HepG2 (cell line): ENCODE results near the gene ABCC8. TPM values are rescaled to one million over a fixed set of nuclear protein-coding genes. Genes with fewer than 3 reads are reported as not detected.

Experiments used
- ATAC-seq: fragments of 200-7000 bp; cut with Tn5 transposase; 3 replicates; pipeline ENCODE4 v1.9.1; 2020; ENCODE audit warnings: mild to moderate bottlenecking, moderate library complexity
- BruUV-seq: library from RNA; stranded (reverse); fragments of 400-500 nt; replicated peaks from 2 replicates; lab custom pipeline; 2021; lab: Mats Ljungman, UMichigan
- CTCF ChIA-PET: fragments of 300-600 bp; formaldehyde crosslinking; extraction: SDS; loops from one replicate; lab custom pipeline; 2021; ENCODE audit warnings: low total read pairs, inconsistent platforms, low intra/inter-chr PET ratio; lab: Yijun Ruan, JAX
- POLR2A ChIA-PET: fragments of 350-600 bp; sonication (Branson Sonifier 250); formaldehyde crosslinking; loops from one replicate; lab custom pipeline; 2020; ENCODE audit warnings: antibody characterized with exemption, inconsistent platforms; lab: Yijun Ruan, JAX
- DNase-seq: peaks from one replicate; pipeline ENCODE4 v3.0.0-alpha.2; 2015; ENCODE audit warnings: low spot score
- FAIRE-seq: peaks from 3 replicates; lab custom pipeline; 2011; peaks lifted over from hg19 to GRCh38; lab: Jason Lieb, UNC
- H2AFZ ChIP-seq: one replicate; pipeline ENCODE4 v1.6.1; 2011; ENCODE audit warnings: low read length, inconsistent platforms
- H3K27ac ChIP-seq: fragments of 300-600 bp; 3 replicates; pipeline ENCODE4 v1.8.0; 2011; ENCODE audit warnings: mixed run types, mild to moderate bottlenecking, mixed read lengths, low read length, inconsistent platforms; ENCODE audit not compliant: insufficient read depth; ENCODE audit errors: extremely low read length
- H3K27me3 ChIP-seq, 2 experiments: fragments of 200-600 bp in 1 of 2; 2 replicates in 1 of 2; 3 replicates in 1 of 2; pipeline versions ENCODE4 v1.6.0 to v1.8.0; 2011; ENCODE audit warnings: low read length in 2 of 2, mild to moderate bottlenecking in 2 of 2, moderate library complexity in 2 of 2, inconsistent platforms in 1 of 2; ENCODE audit not compliant: insufficient read depth in 2 of 2, control insufficient read depth in 1 of 2
- H3K36me3 ChIP-seq, 2 experiments: fragments of 200-600 bp in 1 of 2; replicated peaks in 1 of 2; 2 replicates in 1 of 2; 3 replicates in 1 of 2; pipeline versions ENCODE4 v1.5.1 to v1.8.0; 2011; ENCODE audit warnings: low read length in 2 of 2, inconsistent platforms in 1 of 2; ENCODE audit not compliant: insufficient read depth in 2 of 2, control insufficient read depth in 1 of 2
- H3K4me1 ChIP-seq: 2 replicates; pipeline ENCODE4 v1.5.1; 2012; ENCODE audit warnings: low read length, inconsistent platforms; ENCODE audit not compliant: insufficient read depth
- H3K4me2 ChIP-seq: 2 replicates; pipeline ENCODE4 v1.6.0; 2011; ENCODE audit warnings: low read depth, low read length, inconsistent platforms
- H3K4me3 ChIP-seq, 3 experiments: fragments of 200-600 bp in 1 of 3; sonication (generic), shearing (Covaris generic) in 1 of 3; replicated peaks in 1 of 3; 2 replicates each; pipeline ENCODE4 v1.5.1; 2011 to 2016; ENCODE audit warnings: low read length in 3 of 3, inconsistent platforms in 2 of 3, low read depth in 2 of 3, mild to moderate bottlenecking in 2 of 3, control low read depth in 1 of 3, mixed read lengths in 1 of 3; ENCODE audit not compliant: insufficient read depth in 1 of 3
- H3K79me2 ChIP-seq: one replicate; pipeline ENCODE4 v1.6.1; 2011; ENCODE audit warnings: low read length, inconsistent platforms; ENCODE audit not compliant: insufficient read depth
- H3K9ac ChIP-seq: 2 replicates; pipeline ENCODE4 v1.6.0; 2011; ENCODE audit warnings: mild to moderate bottlenecking, low read depth, low read length, inconsistent platforms; ENCODE audit not compliant: insufficient read depth
- H3K9me3 ChIP-seq: 2 replicates; pipeline ENCODE4 v1.5.1; 2012; ENCODE audit warnings: mild to moderate bottlenecking, low read length
- H4K20me1 ChIP-seq: 2 replicates; pipeline ENCODE4 v1.6.0; 2011; ENCODE audit warnings: inconsistent platforms, mild to moderate bottlenecking, low read length, moderate library complexity; ENCODE audit not compliant: insufficient read depth
- ATRX ChIP-seq: sonication (generic); formaldehyde crosslinking; IDR thresholded peaks from 2 replicates; pipeline ENCODE4 v1.4.0; 2020; ENCODE audit warnings: missing genetic modification reagents, borderline replicate concordance
- DR1 ChIP-seq: sonication (generic); formaldehyde crosslinking; IDR thresholded peaks from 2 replicates; pipeline ENCODE4 v1.8.0; 2021; ENCODE audit warnings: mild to moderate bottlenecking, missing genetic modification reagents, inconsistent platforms
- HDAC2 ChIP-seq: sonication (generic); formaldehyde crosslinking; IDR thresholded peaks from 2 replicates; pipeline ENCODE4 v1.4.0; 2020; ENCODE audit warnings: missing genetic modification reagents
- HNF1A ChIP-seq, 2 experiments: sonication (generic) in 1 of 2; formaldehyde crosslinking in 1 of 2; IDR thresholded peaks; 2 replicates each; pipeline versions ENCODE4 v1.4.0 to v1.6.1; 2016 to 2020; ENCODE audit warnings: borderline replicate concordance in 1 of 2, low read depth in 1 of 2, mild to moderate bottlenecking in 1 of 2, missing genetic modification reagents in 1 of 2
- JARID2 ChIP-seq: sonication (generic); formaldehyde crosslinking; IDR thresholded peaks from 2 replicates; pipeline ENCODE4 v1.8.1; 2023; ENCODE audit warnings: missing genetic modification reagents, inconsistent platforms; ENCODE audit not compliant: insufficient replicate concordance
- KAT2B ChIP-seq: fragments of 150-350 bp; IDR thresholded peaks from 2 replicates; pipeline ENCODE4 v1.6.1; 2014; ENCODE audit warnings: low read depth, low read length, borderline replicate concordance
- KLF12 ChIP-seq: sonication (generic); formaldehyde crosslinking; IDR thresholded peaks from 2 replicates; pipeline ENCODE4 v1.4.0; 2020; ENCODE audit warnings: missing genetic modification reagents, borderline replicate concordance
- NBN ChIP-seq: fragments of 450-650 bp; conservative IDR thresholded peaks from 2 replicates; pipeline ENCODE4 v1.6.1; 2017
- SALL2 ChIP-seq: sonication (generic); formaldehyde crosslinking; IDR thresholded peaks from 2 replicates; pipeline ENCODE4 v1.8.1; 2023; ENCODE audit warnings: mild to moderate bottlenecking, missing genetic modification reagents, inconsistent platforms
- SETDB1 ChIP-seq: sonication (generic); formaldehyde crosslinking; IDR thresholded peaks from 2 replicates; pipeline ENCODE4 v1.5.1; 2020; ENCODE audit warnings: missing genetic modification reagents, mild to moderate bottlenecking, borderline replicate concordance
- ZBTB8A ChIP-seq: sonication (generic); formaldehyde crosslinking; IDR thresholded peaks from 2 replicates; pipeline ENCODE4 v1.4.0; 2020; ENCODE audit warnings: mild to moderate bottlenecking, low read depth, missing genetic modification reagents, borderline replicate concordance
- ZNF230 ChIP-seq: sonication (generic); formaldehyde crosslinking; IDR thresholded peaks from 2 replicates; pipeline ENCODE4 v1.4.0; 2020; ENCODE audit warnings: mild to moderate bottlenecking, missing genetic modification reagents
- ZNF879 ChIP-seq: sonication (generic); formaldehyde crosslinking; IDR thresholded peaks from 2 replicates; pipeline ENCODE4 v1.8.1; 2023; ENCODE audit warnings: missing genetic modification reagents
- WGBS: methylation state at CpG from one replicate; pipeline ENCODE4 v1.1.6; 2017; ENCODE audit warnings: low lambda C conversion rate; 5-methylcytosine and 5-hydroxymethylcytosine counted together
- in situ Hi-C: cut with HindIII; loops from 2 replicates; pipeline ENCODE4 v1.10.0; 2017; ENCODE audit warnings: low pct_unique_long_range_greater_than_20kb; ENCODE audit not compliant: extremely low pct_ligation_motif_present
- intact Hi-C: fragments of 100-400 bp; cut with micrococcal nuclease; formaldehyde crosslinking; loops from one replicate; pipeline ENCODE4 v1.10.0; 2022; ENCODE audit not compliant: unreplicated experiment
- polyA plus RNA-seq, 8 experiments: library from polyadenylated mRNA; depleted of rRNA in 3 of 8; stranded (reverse) in 7 of 8; unstranded in 1 of 8; fragments of >200 nt; fragmentation: Illumina TruSeq in 4 of 8; extraction: Trizol in 4 of 8; gene quantifications; 2 replicates each; pipeline versions ENCODE4 v1.2.1 to v1.2.3, GENCODE V29; 2011 to 2016; ENCODE audit warnings: low read depth in 4 of 8, missing spikeins in 1 of 8, mixed read lengths in 1 of 8; ENCODE audit not compliant: insufficient read depth in 1 of 8
- total RNA-seq, 5 experiments: library from RNA; depleted of rRNA; stranded (reverse); fragments of >200 nt; fragmentation: Illumina TruSeq; extraction: Trizol; gene quantifications; 2 replicates each; pipeline ENCODE4 v1.2.3, GENCODE V29; 2016; ENCODE audit warnings: low read depth in 1 of 5
- TF ChIP-seq, protein P1 (sequence below): IDR thresholded peaks from 2 replicates; pipeline ENCODE4 v1.6.1; 2016; ENCODE audit warnings: low read depth, control low read depth
- TF ChIP-seq, protein P2 (sequence below): sonication (generic); formaldehyde crosslinking; IDR thresholded peaks from 2 replicates; pipeline ENCODE4 v1.4.0; 2020; ENCODE audit warnings: mild to moderate bottlenecking, missing genetic modification reagents

ABCC8 gene
- total and polyA plus RNA-seq, 2 of the 13 experiments (the other 11 are each of a cell fraction or from before 2014, with no cell fraction given) = not detected

DNA sequence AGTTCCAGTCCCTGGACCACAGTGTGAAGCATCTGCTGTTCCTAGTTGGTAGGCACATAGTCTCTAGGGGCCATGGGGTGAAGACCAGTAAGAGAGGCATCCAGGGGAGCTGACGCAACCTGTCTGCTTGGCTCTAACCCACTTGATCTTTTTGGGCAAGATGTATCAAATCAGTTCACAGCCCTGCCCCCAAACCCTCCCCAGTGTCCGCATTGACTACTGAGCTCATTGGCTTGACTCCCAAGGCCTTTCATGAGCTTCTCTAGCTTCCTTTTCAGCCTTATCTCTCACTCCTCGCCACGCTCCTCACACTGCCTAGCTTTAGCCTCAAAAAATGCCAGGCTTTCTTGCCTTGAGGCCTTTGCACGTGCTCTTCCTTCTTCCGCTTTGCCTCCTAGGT, 29.7 kb upstream of the ABCC8 start:
- Histone ChIP-seq H3K27me3 (peaks cover 0 to 1% of the 10 kb centered on the region in 2 experiments; a peak in 2 of 5 replicates), H3K79me2 (no peaks in the 10 kb centered on the region), H3K9me3 (no peaks in the 10 kb centered on the region), H3K4me2 (no peak overlapping the region), H3K36me3 (no peaks in the 10 kb centered on the region), H4K20me1 (no peaks in the 10 kb centered on the region), H2AFZ (no peak overlapping the region), H3K4me1 (no peaks in the 10 kb centered on the region), H3K27ac (no peak overlapping the region), H3K9ac (no peak overlapping the region), H3K4me3 (no peak overlapping the region)
- in situ Hi-C loops (loop anchor here (5.0 to 25.0 kb wide), 2 partner anchors 124 to 269 kb away; no protein-coding TSS in a partner anchor), intact Hi-C loops (loop anchor here (10.0 kb wide), 1 partner anchor 272 kb away; no protein-coding TSS in a partner anchor)
- ATAC-seq = no peak
- BruUV-seq = no TSS peak
- ChIA-PET POLR2A (no interaction called here), CTCF (no interaction called here)
- DNase-seq = no peak
- WGBS = 51% methylated on average over 5 of the region's 6 CpGs
- FAIRE-seq = no peak
- no peak for TF ChIP-seq ZNF230
- TF ChIP-seq HNF1A (IDR thresholded peaks at IDR 0.05; ENCODE audit: low read depth) = no peak
- no peak for TF ChIP-seq HNF1A (CRISPR knock-in tag; IDR thresholded peaks at IDR 0.05; ENCODE audit: borderline replicate concordance)
- TF ChIP-seq SALL2 (CRISPR knock-in tag) = no peak
- no peak for TF ChIP-seq NBN
- no peak for TF ChIP-seq ZBTB8A (CRISPR knock-in tag)
- no peak for TF ChIP-seq DR1 (CRISPR knock-in tag)
- TF ChIP-seq KAT2B = no peak
- no peak for TF ChIP-seq KLF12 (CRISPR knock-in tag)
- TF ChIP-seq ATRX (CRISPR knock-in tag) = no peak
- no peak for TF ChIP-seq HDAC2
- TF ChIP-seq ZNF879 (CRISPR knock-in tag) = no peak
- no peak for TF ChIP-seq JARID2 (CRISPR knock-in tag)
- TF ChIP-seq, protein P1, sequence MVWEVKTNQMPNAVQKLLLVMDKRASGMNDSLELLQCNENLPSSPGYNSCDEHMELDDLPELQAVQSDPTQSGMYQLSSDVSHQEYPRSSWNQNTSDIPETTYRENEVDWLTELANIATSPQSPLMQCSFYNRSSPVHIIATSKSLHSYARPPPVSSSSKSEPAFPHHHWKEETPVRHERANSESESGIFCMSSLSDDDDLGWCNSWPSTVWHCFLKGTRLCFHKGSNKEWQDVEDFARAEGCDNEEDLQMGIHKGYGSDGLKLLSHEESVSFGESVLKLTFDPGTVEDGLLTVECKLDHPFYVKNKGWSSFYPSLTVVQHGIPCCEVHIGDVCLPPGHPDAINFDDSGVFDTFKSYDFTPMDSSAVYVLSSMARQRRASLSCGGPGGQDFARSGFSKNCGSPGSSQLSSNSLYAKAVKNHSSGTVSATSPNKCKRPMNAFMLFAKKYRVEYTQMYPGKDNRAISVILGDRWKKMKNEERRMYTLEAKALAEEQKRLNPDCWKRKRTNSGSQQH (CRISPR knock-in tag) = no peak
- no peak for TF ChIP-seq SETDB1 (CRISPR knock-in tag)
- TF ChIP-seq, protein P2, sequence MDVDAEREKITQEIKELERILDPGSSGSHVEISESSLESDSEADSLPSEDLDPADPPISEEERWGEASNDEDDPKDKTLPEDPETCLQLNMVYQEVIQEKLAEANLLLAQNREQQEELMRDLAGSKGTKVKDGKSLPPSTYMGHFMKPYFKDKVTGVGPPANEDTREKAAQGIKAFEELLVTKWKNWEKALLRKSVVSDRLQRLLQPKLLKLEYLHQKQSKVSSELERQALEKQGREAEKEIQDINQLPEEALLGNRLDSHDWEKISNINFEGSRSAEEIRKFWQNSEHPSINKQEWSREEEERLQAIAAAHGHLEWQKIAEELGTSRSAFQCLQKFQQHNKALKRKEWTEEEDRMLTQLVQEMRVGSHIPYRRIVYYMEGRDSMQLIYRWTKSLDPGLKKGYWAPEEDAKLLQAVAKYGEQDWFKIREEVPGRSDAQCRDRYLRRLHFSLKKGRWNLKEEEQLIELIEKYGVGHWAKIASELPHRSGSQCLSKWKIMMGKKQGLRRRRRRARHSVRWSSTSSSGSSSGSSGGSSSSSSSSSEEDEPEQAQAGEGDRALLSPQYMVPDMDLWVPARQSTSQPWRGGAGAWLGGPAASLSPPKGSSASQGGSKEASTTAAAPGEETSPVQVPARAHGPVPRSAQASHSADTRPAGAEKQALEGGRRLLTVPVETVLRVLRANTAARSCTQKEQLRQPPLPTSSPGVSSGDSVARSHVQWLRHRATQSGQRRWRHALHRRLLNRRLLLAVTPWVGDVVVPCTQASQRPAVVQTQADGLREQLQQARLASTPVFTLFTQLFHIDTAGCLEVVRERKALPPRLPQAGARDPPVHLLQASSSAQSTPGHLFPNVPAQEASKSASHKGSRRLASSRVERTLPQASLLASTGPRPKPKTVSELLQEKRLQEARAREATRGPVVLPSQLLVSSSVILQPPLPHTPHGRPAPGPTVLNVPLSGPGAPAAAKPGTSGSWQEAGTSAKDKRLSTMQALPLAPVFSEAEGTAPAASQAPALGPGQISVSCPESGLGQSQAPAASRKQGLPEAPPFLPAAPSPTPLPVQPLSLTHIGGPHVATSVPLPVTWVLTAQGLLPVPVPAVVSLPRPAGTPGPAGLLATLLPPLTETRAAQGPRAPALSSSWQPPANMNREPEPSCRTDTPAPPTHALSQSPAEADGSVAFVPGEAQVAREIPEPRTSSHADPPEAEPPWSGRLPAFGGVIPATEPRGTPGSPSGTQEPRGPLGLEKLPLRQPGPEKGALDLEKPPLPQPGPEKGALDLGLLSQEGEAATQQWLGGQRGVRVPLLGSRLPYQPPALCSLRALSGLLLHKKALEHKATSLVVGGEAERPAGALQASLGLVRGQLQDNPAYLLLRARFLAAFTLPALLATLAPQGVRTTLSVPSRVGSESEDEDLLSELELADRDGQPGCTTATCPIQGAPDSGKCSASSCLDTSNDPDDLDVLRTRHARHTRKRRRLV (CRISPR knock-in tag) = no peak
